PC-3 (cell line): ENCODE data around the gene EFL1. TPM values are rescaled to one million over a fixed set of nuclear protein-coding genes. Genes with fewer than 3 reads are reported as not detected.
"Not testable (repeated sequence)": the region's sequence is repeated elsewhere in the genome, so short reads cannot be mapped to it uniquely, and the experiment has no call there.

Experiments
- ATAC-seq: fragments of 200-7000 bp; cut with Tn5 transposase; 2 replicates; pipeline ENCODE4 v1.9.1; 2020; ENCODE audit warnings: mild to moderate bottlenecking, moderate library complexity
- BruUV-seq: library from RNA; stranded (reverse); fragments of 400-500 nt; replicated peaks from 2 replicates; lab custom pipeline; 2021; lab: Mats Ljungman, UMichigan
- CTCF ChIA-PET: fragments of 300-600 bp; sonication (Branson Sonifier 250); formaldehyde crosslinking; loops from one replicate; lab custom pipeline; 2022; ENCODE audit warnings: antibody characterized with exemption; lab: Charles Lee
- POLR2A ChIA-PET: fragments of 300-600 bp; sonication (Branson Sonifier 250); formaldehyde crosslinking; loops from one replicate; lab custom pipeline; 2022; ENCODE audit warnings: antibody characterized with exemption; ENCODE audit not compliant: unreplicated experiment; lab: Charles Lee
- DNase-seq: peaks from one replicate; pipeline ENCODE4 v3.0.0-alpha.2; 2015
- H2AFZ ChIP-seq: fragments of 300-600 bp; sonication (generic); 2 replicates; pipeline ENCODE4 v1.6.0; 2016; ENCODE audit warnings: antibody characterized with exemption, low read length
- H3F3A ChIP-seq: fragments of 300-600 bp; sonication (generic); one replicate; pipeline ENCODE4 v1.6.0; 2017; ENCODE audit warnings: antibody characterized with exemption, low read length, control low read depth, mild to moderate bottlenecking; ENCODE audit not compliant: unreplicated experiment
- H3K27ac ChIP-seq: fragments of 300-600 bp; sonication (generic); 2 replicates; pipeline ENCODE4 v1.5.1; 2016; ENCODE audit warnings: mild to moderate bottlenecking, low read length
- H3K27me3 ChIP-seq: fragments of 300-600 bp; sonication (generic); 2 replicates; pipeline ENCODE4 v1.6.1; 2016; ENCODE audit warnings: low read length, mixed read lengths
- H3K36me3 ChIP-seq: fragments of 300-600 bp; sonication (generic); 2 replicates; pipeline ENCODE4 v1.6.1; 2016; ENCODE audit warnings: low read depth, mixed run types, low read length, mixed read lengths
- H3K4me1 ChIP-seq: fragments of 300-600 bp; sonication (generic); 2 replicates; pipeline ENCODE4 v1.5.1; 2016; ENCODE audit warnings: low read length; ENCODE audit not compliant: insufficient read depth
- H3K4me2 ChIP-seq: fragments of 300-600 bp; sonication (generic); 2 replicates; pipeline ENCODE4 v1.6.0; 2016; ENCODE audit warnings: low read length
- H3K4me3 ChIP-seq: fragments of 300-600 bp; sonication (generic); 2 replicates; pipeline ENCODE4 v1.5.1; 2016; ENCODE audit warnings: mild to moderate bottlenecking, low read length, mixed read lengths
- H3K79me2 ChIP-seq: fragments of 300-600 bp; sonication (generic); 2 replicates; pipeline ENCODE4 v1.6.1; 2017; ENCODE audit warnings: low read length, mixed read lengths
- H3K9ac ChIP-seq: fragments of 300-600 bp; sonication (generic); 2 replicates; pipeline ENCODE4 v1.6.0; 2016; ENCODE audit warnings: mild to moderate bottlenecking, low read length
- H3K9me2 ChIP-seq: fragments of 300-600 bp; sonication (generic); replicated peaks from 2 replicates; pipeline ENCODE4 v1.6.1; 2016; ENCODE audit warnings: mixed run types, low read length, mixed read lengths
- H3K9me3 ChIP-seq: fragments of 300-600 bp; sonication (generic); 2 replicates; pipeline ENCODE4 v1.6.1; 2016; ENCODE audit warnings: low read length, mixed read lengths
- H4K20me1 ChIP-seq: fragments of 300-600 bp; sonication (generic); 2 replicates; pipeline ENCODE4 v1.6.1; 2016; ENCODE audit warnings: low read length, mixed read lengths
- EZH2 ChIP-seq: fragments of 300-600 bp; sonication (generic); IDR thresholded peaks from one replicate; pipeline ENCODE4 v1.6.1; 2017; ENCODE audit warnings: antibody characterized with exemption, mild to moderate bottlenecking, low read length; ENCODE audit not compliant: unreplicated experiment
- EZH2phosphoT487 ChIP-seq: fragments of 300-600 bp; sonication (generic); IDR thresholded peaks from 2 replicates; pipeline ENCODE4 v1.6.1; 2018; ENCODE audit warnings: mild to moderate bottlenecking, antibody characterized with exemption, low read length, borderline replicate concordance
- intact Hi-C: fragments of 100-400 bp; cut with micrococcal nuclease; formaldehyde crosslinking; loops from 2 replicates; pipeline ENCODE4 v1.9.0; 2023
- total RNA-seq: library from RNA; depleted of rRNA; stranded (reverse); fragments of >200 nt; gene quantifications from 2 replicates; pipeline ENCODE4 v1.2.3, GENCODE V29; 2014
- TF ChIP-seq, protein P1 (sequence below): fragments of 300-600 bp; sonication (generic); conservative IDR thresholded peaks from 2 replicates; pipeline ENCODE4 v1.5.1; 2017; ENCODE audit warnings: antibody characterized with exemption, low read depth, mild to moderate bottlenecking, low read length

Gene EFL1
- total RNA-seq, 1 experiment from 2014 or later: 14.7 TPM

- Histone ChIP-seq H4K20me1 (no peaks in the 10 kb centered on the region), H3K36me3 (no peaks in the 10 kb centered on the region), H3K27ac (no peak overlapping the region), H3K9me2 (no peaks in the 10 kb centered on the region), H3F3A (no peaks in the 10 kb centered on the region), H3K4me3 (no peak overlapping the region), H3K4me2 (no peak overlapping the region), H3K27me3 (no peaks in the 10 kb centered on the region), H3K4me1 (no peaks in the 10 kb centered on the region), H3K79me2 (no peaks in the 10 kb centered on the region), H3K9ac (no peak overlapping the region), H3K9me3 (no peaks in the 10 kb centered on the region), H2AFZ (no peak overlapping the region)
- CTCF ChIA-PET: no interaction called here
- no peak for DNase-seq
- TF ChIP-seq, protein P1, sequence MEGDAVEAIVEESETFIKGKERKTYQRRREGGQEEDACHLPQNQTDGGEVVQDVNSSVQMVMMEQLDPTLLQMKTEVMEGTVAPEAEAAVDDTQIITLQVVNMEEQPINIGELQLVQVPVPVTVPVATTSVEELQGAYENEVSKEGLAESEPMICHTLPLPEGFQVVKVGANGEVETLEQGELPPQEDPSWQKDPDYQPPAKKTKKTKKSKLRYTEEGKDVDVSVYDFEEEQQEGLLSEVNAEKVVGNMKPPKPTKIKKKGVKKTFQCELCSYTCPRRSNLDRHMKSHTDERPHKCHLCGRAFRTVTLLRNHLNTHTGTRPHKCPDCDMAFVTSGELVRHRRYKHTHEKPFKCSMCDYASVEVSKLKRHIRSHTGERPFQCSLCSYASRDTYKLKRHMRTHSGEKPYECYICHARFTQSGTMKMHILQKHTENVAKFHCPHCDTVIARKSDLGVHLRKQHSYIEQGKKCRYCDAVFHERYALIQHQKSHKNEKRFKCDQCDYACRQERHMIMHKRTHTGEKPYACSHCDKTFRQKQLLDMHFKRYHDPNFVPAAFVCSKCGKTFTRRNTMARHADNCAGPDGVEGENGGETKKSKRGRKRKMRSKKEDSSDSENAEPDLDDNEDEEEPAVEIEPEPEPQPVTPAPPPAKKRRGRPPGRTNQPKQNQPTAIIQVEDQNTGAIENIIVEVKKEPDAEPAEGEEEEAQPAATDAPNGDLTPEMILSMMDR: no peak
- TF ChIP-seq EZH2 (no peak), EZH2phosphoT487 (no peak)
- no peak for ATAC-seq
- no TSS peak for BruUV-seq
- POLR2A ChIA-PET: no interaction called here
- intact Hi-C loops: no loop called here
These were observed 29.7 kb upstream of the EFL1 start for GRCh38 chr15:82292271-82292670.

GRCh38 chr15:82288202-82288601 lies 25.7 kb upstream of the EFL1 start:
- intact Hi-C loops, H2AFZ ChIP-seq, CTCF ChIA-PET, H3K4me1 ChIP-seq, H3K4me2 ChIP-seq, DNase-seq, H3K9me2 ChIP-seq, H3K9ac ChIP-seq, ATAC-seq, H3K36me3 ChIP-seq, H3K27me3 ChIP-seq, H3K27ac ChIP-seq, H4K20me1 ChIP-seq, H3K79me2 ChIP-seq, H3K4me3 ChIP-seq, H3K9me3 ChIP-seq, H3F3A ChIP-seq, BruUV-seq, POLR2A ChIA-PET: not testable (repeated sequence)

DNA sequence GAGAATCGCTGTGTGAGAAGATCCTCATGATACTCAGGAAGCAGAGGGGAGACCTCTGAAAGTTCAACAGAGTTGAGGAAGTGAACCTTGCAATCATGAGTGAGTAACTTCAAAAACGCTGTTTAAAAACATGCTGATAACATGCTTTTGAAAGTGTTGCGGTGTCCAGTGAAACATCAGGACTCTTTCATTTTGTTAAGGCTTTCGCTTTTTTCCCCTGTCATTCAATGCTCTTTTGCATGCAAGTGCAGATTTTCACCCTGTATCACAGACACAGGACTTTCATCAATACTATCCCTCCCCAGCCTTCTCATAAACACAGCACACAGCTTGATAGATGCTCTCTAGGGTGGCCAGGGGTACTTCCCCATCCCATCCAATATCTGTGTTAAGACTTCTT lies 23.9 kb upstream of the EFL1 start:
- intact Hi-C loops, H3K4me3 ChIP-seq, BruUV-seq, POLR2A ChIA-PET, H3K9ac ChIP-seq, H3K27me3 ChIP-seq, H3K9me3 ChIP-seq, H4K20me1 ChIP-seq, H3K79me2 ChIP-seq, H3K27ac ChIP-seq, CTCF ChIA-PET, ATAC-seq, DNase-seq, H3K36me3 ChIP-seq, H3K4me1 ChIP-seq, H3F3A ChIP-seq, H3K4me2 ChIP-seq, H2AFZ ChIP-seq, H3K9me2 ChIP-seq: not testable (repeated sequence)

GRCh38 chr15:82284381-82284780 lies 21.8 kb upstream of the EFL1 start:
- DNase-seq, H3K79me2 ChIP-seq, CTCF ChIA-PET, H3K9ac ChIP-seq, H3K27me3 ChIP-seq, H3K4me1 ChIP-seq, H3F3A ChIP-seq, H3K4me3 ChIP-seq, ATAC-seq, H4K20me1 ChIP-seq, H3K9me3 ChIP-seq, BruUV-seq, intact Hi-C loops, H3K27ac ChIP-seq, H3K9me2 ChIP-seq, H2AFZ ChIP-seq, H3K4me2 ChIP-seq, H3K36me3 ChIP-seq, POLR2A ChIA-PET: not testable (repeated sequence)

DNA sequence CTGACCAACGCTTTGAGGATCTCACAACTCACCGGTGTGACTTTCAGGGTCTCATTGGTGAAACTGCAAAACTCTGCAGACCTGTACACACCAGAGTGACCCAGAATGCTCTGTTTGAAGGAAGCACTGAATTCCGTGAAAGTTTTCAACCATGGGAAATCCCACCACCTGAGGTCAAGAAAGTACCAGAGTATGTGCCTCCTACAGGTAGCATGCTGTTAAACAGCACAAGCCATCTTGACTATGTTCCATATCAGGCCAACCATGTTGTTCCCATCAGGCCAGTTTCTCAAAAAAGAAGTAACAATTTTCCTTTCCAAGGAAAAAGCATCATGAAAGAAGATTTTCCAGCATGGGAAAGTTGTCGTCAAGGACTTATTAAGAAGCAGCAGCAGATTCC lies 19.9 kb upstream of the EFL1 start:
- H3K79me2 ChIP-seq, H4K20me1 ChIP-seq, H3K36me3 ChIP-seq, POLR2A ChIA-PET, CTCF ChIA-PET, BruUV-seq, H3K9me3 ChIP-seq, H3K9me2 ChIP-seq, intact Hi-C loops, DNase-seq, H2AFZ ChIP-seq, ATAC-seq, H3K4me2 ChIP-seq, H3K27ac ChIP-seq, H3K27me3 ChIP-seq, H3F3A ChIP-seq, H3K9ac ChIP-seq, H3K4me3 ChIP-seq, H3K4me1 ChIP-seq: not testable (repeated sequence)
